Epithelial cell of esophagus (primary cell): ENCODE measurements around the gene SCGB3A1.

Experiments
- DNase-seq: peaks from one replicate; pipeline ENCODE4 v3.0.0; 2010; ENCODE audit warnings: low read depth
- H3K4me3 ChIP-seq: 2 replicates; pipeline ENCODE4 v1.5.1; 2011; ENCODE audit warnings: mild to moderate bottlenecking, low read length, control low read depth
- TF ChIP-seq, protein P1 (sequence below): IDR thresholded peaks from 2 replicates; pipeline ENCODE4 v1.5.1; 2011; ENCODE audit warnings: low read depth, mild to moderate bottlenecking, low read length, control low read depth, inconsistent platforms; ENCODE audit not compliant: insufficient read depth; ENCODE audit errors: missing control alignments

Gene SCGB3A1

DNA sequence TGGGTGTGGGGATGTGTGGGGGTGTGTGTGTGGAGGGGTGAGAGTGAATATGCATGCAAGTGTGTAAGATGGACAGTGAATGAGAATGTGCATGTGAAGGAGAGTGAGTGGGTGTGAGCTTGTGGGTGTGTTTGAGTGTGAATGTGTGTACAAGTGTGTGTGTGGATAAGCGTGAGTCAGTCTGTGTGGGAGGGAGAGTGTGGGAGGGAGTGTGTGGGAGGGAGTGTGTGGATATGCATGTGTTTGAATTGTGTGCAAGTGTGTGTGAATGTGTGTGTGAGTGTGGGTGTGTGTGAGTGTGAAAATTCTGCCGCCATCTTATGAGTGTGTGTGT, 3.7 kb upstream of the SCGB3A1 start:
- no peak overlapping the region for H3K4me3 ChIP-seq
- TF ChIP-seq, protein P1, sequence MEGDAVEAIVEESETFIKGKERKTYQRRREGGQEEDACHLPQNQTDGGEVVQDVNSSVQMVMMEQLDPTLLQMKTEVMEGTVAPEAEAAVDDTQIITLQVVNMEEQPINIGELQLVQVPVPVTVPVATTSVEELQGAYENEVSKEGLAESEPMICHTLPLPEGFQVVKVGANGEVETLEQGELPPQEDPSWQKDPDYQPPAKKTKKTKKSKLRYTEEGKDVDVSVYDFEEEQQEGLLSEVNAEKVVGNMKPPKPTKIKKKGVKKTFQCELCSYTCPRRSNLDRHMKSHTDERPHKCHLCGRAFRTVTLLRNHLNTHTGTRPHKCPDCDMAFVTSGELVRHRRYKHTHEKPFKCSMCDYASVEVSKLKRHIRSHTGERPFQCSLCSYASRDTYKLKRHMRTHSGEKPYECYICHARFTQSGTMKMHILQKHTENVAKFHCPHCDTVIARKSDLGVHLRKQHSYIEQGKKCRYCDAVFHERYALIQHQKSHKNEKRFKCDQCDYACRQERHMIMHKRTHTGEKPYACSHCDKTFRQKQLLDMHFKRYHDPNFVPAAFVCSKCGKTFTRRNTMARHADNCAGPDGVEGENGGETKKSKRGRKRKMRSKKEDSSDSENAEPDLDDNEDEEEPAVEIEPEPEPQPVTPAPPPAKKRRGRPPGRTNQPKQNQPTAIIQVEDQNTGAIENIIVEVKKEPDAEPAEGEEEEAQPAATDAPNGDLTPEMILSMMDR = no peak
- no peak for DNase-seq

DNA sequence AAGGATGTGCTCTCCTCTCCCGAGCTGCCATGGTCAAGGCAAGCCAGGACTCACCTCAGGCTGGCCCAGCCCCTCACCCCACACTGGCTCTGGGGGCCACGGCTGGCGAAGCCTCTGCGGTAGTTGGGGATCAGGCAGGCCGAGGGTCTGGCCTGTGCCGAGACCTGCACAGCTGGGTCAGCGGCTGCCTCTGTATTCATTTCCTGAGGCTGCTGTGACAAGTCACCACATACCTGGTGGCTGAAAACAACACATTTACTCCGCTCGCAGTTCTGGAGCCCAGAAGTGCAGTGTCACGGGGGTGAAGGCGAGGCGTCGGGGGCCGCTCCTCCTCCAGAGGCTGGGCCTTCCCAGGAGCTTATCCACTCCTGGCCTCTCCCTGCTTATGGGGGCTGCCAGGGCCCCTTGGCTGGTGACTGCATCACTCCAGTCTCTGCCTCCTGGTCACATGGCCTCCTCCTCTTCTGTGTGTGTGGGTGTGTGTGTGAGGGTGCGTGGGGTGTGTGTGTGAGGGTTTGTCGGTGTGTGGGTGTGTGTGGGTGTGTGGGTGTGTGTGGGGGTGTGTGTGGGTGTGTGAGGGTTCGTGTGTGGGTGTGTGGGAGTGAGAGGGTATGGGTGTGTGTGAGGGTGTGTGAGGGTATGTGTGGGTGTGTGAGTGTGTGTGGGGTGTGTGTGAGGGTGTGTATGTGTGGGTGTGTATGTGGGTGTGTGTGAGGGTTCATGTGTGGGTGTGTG, 3.2 kb upstream of the SCGB3A1 start:
- TF ChIP-seq, protein P1 = no peak
- DNase-seq = no peak
- no peak overlapping the region for H3K4me3 ChIP-seq

DNA sequence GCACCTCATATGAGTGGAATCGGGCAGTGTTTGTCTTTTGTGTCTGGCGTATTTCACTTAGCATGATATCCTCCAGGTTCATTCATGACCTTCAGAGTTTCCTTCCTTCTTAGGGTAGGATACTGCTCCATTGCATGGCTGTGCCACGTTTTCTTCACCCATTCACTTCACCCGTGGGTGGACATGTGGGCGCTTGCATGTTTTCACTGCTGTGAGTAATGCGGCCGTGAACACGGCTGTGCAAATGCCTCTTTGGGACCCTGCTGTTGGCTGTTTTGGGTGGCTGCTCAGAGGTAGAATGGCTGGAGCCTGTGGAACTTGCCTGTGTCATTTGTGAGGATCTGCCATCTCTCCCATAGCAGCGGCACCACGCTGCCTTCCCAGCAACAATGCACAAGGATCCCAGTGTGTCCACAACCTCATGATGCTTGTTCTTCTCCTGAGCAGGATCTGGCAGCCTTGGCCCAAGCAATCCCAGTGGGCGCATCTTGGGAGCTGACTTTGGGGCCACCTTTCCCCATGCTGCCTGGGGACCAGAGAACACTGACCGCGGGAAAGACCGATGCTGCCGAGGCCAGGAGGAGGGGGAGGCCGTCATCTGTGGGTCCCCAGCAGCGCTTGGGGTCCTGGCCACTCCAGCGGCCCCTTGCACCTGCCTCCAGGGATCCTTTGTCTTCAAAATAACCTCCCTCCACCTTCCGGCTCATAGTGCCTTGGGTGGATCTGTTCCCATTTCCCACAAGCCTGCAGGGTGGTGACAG, 2.3 kb upstream of the SCGB3A1 start:
- no peak for DNase-seq
- H3K4me3 ChIP-seq = no peak overlapping the region
- TF ChIP-seq, protein P1 = no peak

DNA sequence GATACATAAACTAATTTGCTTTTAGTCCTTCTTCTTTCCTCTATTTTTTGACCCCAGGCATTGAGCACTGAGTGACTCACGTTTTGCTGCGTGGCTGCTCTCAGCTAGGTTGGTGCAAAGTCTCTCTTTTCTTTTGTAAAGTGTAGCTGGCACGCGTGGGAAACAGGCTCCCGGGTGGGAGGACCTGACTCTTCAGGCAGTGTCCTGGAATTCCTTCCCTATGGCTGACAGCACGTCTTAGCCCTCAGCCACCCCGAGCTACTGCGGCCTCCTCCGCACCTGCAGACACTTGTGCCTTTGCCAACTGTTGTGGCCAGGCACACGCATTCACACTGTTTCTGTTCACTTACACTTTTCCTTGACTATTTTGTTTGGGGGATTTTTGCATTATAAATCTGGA, 877 bp upstream of the SCGB3A1 start:
- H3K4me3 ChIP-seq = no peak overlapping the region
- TF ChIP-seq, protein P1 = no peak
- no peak for DNase-seq

DNA sequence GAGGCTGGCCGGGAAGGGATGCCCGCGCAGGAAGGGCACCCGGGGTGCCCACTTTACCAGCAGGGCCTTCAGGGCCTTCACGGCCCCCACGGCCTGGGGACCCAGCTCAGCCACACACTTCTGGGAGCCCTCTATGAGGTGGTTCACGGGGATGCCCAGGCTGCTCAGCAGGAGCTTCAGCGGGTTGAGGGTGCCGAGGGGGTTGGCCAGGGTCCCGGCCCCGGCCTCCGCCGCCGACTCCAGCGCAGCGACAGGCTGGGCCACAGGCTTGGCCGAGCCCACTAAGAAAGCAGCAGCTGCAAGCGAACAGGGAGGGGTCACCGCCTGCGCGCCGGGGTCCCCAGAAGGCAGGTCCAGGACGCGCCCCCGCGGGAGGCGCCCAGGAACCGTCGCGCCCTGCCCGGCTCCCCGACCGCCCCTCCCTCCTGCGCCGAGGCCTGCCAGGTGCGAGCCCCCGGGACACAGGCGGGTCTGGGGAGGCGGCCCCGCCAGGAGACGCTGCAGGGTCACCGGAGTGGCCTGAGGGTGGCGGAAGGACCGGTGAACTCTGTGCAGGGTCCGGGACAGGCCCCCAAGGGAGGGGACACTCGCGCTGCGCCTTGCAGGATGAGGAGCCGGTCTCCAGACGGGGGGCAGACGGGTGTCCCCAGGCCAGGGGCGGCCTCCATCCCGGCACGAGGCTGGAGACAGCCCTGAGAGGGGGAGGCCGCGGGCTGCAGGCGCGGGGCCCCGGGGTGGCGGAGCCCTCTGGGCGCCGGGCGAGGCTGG, 572 bp downstream of the SCGB3A1 start:
- no peak for DNase-seq
- H3K4me3 ChIP-seq = no peak overlapping the region
- TF ChIP-seq, protein P1 = no peak

DNA sequence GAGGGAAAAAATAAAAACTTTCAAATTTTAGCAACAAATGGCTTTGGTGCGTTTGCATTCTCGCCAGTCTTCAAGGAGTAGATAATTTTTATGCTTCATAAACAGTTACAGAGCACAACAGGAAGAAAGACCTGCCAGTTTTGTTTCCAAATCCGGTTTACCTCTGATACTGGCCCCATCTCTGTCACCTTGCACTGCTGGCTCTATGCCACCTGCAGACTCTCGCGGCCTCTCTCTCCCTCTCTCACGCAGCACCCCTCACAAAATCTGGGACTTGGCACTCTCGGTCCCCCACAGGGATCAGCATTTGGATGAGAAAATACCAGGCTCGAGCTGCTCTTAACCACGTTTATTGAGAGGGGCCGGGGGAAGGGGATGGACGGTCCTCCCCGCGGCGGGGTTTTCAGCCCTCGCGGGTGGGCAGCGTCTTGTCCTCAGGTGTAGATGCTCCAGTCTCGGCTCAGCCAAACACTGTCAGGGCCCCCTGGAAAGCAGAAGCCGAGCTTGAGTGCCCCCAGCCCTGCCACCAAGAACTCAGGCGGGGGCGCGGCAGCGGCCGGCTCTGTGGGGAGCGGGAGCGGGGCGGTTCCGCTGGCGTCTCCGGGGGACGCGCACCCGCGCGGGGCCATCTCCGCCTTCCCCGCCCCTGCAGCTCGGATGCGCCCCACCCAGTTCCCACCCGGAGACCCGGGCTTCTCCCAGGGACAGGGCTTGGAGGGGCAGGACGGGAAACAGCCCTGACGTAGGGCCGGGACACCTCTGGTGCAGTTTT, 1.3 kb downstream of the SCGB3A1 start:
- no peak overlapping the region for H3K4me3 ChIP-seq
- TF ChIP-seq, protein P1 = no peak
- DNase-seq = no peak
